ENCODE data around the gene PDGFA. TPM values are rescaled to one million over a fixed set of nuclear protein-coding genes. Genes with fewer than 3 reads are reported as not detected.

PDGFA gene
- total RNA-seq, 1 experiment from 2014 or later: 24.8 TPM

DNA sequence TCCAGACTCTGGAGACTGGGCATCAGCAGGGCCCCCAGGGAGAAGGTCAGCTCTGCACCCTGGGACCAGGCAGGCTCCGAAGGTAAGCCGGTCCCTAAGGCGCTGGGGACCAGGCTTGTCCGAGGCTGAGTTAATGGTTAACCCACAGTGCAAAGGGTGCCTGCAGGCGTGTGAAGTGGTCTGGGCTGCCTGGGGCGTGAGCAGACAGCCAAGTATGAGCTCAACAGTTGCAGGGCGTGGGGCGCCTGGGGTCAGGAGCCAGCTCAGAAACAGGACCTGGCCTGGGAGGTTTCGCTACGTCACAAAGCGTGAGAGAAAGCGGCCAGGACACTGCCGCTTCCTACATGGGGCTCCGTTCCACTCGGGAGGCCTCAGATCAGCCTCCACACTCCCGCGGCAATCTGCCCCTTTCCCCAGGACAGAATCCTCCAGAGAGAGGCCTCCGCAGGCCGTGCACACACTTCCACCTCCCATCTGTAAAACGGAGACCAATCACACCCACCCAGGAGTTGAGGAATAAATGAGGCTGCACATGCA, 16.0 kb downstream of the PDGFA start:
- DNase-seq (ENCODE audit: low read depth in 1 of 2, low spot score in 2 of 2): no peak
- Histone ChIP-seq H3K9me3 (replicated peaks) (no peaks in the 10 kb centered on the region), H3K27me3 (replicated peaks) (no peaks in the 10 kb centered on the region), H3K4me3 (no peak overlapping the region), H3K4me1 (replicated peaks) (no peaks in the 10 kb centered on the region), H3K27ac (no peak overlapping the region), H3K36me3 (peaks cover 23% of the 10 kb centered on the region)

DNA sequence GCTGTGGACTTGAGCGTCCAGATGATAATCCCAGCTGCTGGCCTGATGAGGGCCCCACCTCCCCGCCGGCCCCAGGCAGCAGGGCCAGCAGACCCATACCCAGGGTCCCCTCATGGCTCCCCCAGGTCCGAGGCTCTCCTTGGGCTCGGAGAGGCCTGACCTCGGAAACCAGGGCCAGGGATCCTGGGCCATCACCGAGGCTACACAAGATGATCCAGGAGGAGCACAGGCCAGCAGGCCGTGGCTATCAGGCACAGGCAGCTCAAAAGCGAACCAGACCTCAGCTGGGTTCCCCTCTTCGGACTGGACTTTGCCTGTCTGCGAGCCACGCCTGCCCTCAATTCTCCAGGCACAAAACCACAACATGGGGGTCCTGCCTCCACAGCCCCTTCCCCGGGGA, 17.4 kb downstream of the PDGFA start:
- Histone ChIP-seq H3K36me3 (peaks cover 31% of the 10 kb centered on the region), H3K9me3 (replicated peaks) (no peaks in the 10 kb centered on the region), H3K27ac (no peak overlapping the region), H3K4me3 (no peak overlapping the region), H3K4me1 (replicated peaks) (no peaks in the 10 kb centered on the region), H3K27me3 (replicated peaks) (no peaks in the 10 kb centered on the region)
- no peak for DNase-seq (ENCODE audit: low read depth in 1 of 2, low spot score in 2 of 2)

DNA sequence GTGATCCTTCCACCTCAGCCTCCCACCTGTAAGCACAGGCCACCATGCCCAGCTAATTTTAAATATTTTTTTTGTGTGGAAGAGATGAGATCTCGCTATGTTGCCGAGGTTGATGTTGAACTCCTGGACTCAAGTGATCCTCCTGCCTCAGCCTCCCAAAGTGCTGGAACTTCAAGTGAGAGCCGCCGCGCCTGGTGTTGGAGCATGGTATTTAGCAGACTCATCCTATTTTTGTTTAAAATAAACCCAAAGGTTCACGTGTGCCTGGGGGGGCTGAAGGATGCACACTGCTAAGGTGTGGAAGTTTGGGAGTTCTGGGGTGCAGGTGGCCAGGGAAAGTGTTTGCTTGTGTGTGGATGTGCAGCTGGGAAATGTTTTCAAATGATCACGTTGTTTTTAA, 18.1 kb downstream of the PDGFA start:
- H3K27me3 ChIP-seq (replicated peaks): no peaks in the 10 kb centered on the region
- no peak overlapping the region for H3K27ac ChIP-seq

DNA sequence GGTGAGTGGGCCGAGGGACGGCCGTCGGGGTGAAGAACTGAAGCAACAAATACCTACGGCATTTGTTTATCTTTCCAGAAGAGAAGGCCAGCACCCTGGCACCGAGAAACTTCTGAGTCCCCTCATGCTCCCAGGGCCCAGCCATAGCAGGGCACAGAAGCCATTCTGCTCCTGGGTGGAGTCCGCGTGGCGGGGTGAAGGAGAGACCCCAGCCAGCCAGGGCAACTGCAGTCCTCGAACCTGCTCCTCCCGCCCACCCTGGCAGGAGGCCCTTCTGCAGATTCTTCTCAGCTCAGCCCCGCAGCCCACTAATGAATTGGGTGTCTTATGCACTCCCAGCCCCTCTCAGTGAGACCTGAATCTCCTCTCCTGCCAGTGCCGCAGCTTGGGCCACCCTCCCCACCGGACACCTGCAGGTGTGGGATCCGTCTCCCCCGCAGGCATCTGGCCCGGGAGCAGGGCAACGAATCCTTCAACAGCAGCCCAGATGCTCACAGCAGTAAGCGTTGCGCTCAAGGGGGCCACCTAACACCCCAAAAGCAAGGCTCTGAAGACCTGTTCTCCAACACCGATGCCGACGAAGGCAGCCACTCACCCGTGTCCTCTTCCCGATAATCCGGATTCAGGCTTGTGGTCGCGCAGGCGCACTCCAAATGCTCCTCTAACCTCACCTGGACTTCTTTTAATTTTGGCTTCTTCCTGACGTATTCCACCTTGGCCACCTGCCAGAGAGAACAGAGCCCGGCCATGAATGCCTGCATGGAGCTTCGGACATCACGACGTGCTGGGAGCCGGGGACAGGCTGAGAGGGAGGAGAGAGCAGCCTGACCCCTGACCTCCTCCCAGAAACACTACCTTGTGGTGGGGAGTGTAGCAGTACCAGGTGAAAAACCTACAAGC, 18.9 kb downstream of the PDGFA start:
- Histone ChIP-seq H3K4me1 (replicated peaks) (no peaks in the 10 kb centered on the region), H3K36me3 (peaks cover 34% of the 10 kb centered on the region), H3K9me3 (replicated peaks) (no peaks in the 10 kb centered on the region), H3K27ac (no peak overlapping the region), H3K27me3 (replicated peaks) (no peaks in the 10 kb centered on the region), H3K4me3 (no peak overlapping the region)
- DNase-seq (ENCODE audit: low read depth in 1 of 2, low spot score in 2 of 2): no peak

More for the DNA sequence above, 18.1 kb downstream of the PDGFA start:
- Histone ChIP-seq H3K9me3 (replicated peaks) (no peaks in the 10 kb centered on the region), H3K4me1 (replicated peaks) (no peaks in the 10 kb centered on the region), H3K4me3 (no peak overlapping the region), H3K36me3 (peaks cover 34% of the 10 kb centered on the region)
- DNase-seq (ENCODE audit: low read depth in 1 of 2, low spot score in 2 of 2): no peak

DNA sequence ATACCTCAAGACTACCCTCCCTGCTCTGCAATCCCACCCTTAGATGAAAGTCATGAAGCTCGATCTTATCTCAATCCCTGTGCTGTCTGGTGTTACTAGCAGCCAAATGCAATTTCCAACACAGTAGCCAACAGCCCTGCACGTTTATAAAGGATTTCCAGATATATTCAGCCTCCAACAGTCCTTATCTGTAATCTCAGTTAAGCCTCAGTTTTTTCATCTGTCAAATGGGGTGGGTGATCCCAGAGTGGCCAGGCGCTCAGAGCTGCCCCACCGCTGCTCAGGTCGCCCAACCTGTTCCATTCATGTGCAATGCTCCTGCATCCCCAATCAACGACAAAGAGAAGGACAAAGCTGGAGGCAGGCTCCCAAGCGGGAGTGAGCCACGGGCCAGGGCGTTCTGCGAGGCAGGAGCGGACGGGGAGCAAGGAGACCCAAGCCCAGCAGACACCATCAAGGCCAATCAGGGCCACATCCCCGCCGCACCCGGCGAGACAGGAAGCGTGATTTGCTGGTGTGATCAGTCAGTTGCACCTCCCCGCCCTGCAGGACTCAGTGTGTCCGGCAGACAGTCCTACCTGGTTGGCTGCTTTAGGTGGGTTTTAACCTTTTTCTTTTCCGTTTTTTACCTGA, 19.7 kb downstream of the PDGFA start:
- Histone ChIP-seq H3K4me1 (replicated peaks) (no peaks in the 10 kb centered on the region), H3K27me3 (replicated peaks) (no peaks in the 10 kb centered on the region), H3K36me3 (peaks cover 34% of the 10 kb centered on the region), H3K9me3 (replicated peaks) (no peaks in the 10 kb centered on the region), H3K4me3 (no peak overlapping the region), H3K27ac (no peak overlapping the region)
- DNase-seq (ENCODE audit: low read depth in 1 of 2, low spot score in 2 of 2): no peak

DNA sequence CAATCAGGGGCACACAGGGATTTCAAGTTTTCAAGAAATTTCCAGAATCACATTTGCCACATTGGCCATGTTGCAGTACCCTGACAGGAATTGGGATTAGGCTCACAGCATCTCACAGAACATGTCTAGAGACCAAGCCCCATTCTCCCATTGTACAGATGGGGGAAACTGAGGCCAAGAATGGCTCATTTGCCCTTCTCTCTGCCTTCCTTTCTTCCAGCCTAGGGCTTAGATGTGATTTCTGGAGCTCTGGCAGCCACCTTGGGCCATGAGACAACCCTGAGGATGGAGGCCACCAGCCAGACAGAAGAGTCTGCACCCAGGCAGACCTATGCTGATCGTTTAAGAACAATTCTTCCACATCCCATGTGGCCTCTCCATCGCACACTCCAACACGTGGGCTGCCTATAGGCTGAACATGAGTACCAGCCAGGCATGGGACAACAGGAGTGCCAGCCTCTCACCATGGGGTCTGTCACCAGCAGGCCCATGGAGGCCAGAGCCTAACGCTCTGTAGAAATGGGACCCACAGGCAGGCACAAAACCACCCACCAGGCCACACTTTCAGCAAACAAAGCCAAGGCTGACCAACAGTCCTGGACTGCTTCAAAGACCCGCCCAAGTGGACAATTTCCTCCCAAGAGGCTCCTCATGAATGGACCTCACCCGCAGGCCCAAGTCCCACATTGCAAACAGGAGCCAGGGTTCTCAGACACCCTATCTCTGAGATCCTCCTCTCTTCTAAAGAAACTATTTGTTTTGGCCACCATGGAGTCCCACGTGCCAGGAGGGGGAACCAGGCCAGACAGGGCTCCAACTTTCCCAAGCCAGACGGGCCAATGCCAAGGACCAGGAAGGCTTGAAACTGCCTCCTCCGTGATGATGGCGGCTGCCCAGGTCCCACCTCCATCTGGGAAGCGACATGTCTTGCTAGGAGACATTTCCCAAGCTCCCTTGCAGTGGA, 20.7 kb downstream of the PDGFA start:
- DNase-seq (ENCODE audit: low read depth in 1 of 2, low spot score in 2 of 2): no peak
- Histone ChIP-seq H3K36me3 (peaks cover 34% of the 10 kb centered on the region), H3K27ac (no peak overlapping the region)

DNA sequence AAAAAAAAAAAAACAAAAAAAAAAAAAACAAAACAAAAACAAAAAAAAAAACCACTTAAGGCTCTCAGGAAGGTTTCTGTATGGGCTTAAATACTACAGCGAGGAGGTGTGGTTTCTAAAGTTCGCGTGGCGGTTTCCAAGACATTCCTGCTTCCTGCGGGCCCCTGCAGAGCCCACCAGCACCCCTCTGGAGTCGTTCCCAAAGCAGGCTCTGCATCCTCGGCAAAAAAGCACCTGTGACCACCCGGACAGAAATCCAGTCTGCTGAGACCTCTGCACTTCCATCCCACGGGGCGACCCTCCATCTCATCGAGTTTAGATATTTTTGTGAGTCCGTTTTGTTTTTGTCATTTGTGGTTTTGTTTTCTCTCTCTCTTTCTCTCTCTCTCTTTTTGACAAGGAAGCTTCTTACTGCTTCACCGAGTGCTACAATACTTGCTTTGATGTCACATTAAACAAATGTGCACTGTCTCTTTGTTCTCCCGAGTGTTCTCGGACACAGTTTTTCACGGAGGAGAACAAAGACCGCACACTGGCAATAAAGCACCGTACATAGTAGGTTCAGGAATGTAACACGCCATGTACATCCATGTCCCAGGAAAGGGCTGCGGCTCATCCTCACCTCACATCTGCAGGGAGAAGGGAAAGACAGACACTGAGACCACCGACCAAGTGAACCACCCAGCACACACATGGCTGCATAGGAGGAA, 21.5 kb downstream of the PDGFA start:
- no peak overlapping the region for H3K27ac ChIP-seq
- H3K9me3 ChIP-seq (replicated peaks): no peaks in the 10 kb centered on the region
- no peaks in the 10 kb centered on the region for H3K27me3 ChIP-seq (replicated peaks)
- H3K4me3 ChIP-seq: no peak overlapping the region
- no peak for DNase-seq (ENCODE audit: low read depth in 1 of 2, low spot score in 2 of 2)
- H3K36me3 ChIP-seq: peaks cover 34% of the 10 kb centered on the region
- no peaks in the 10 kb centered on the region for H3K4me1 ChIP-seq (replicated peaks)

More for the DNA sequence above, 20.7 kb downstream of the PDGFA start:
- Histone ChIP-seq H3K9me3 (replicated peaks) (no peaks in the 10 kb centered on the region), H3K4me3 (no peak overlapping the region), H3K27me3 (replicated peaks) (no peaks in the 10 kb centered on the region), H3K4me1 (replicated peaks) (no peaks in the 10 kb centered on the region)

DNA sequence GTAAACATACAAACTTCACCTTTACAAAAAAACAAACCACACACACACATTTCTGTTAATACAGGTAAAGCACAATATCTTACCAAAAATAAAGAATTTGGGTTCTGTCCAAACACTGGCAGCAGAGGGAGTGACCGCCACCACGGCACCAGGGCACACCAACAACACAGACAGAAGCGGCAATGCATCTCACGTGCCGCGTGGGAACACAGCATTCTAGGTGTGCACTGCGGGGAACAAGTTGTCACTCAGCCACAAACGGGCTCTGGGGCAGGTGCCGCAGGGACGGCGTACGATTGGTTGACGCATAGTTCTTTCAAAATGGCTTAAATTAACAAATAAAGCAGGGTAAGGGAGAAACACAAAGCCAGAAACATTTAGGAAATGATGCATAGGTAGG, 22.3 kb downstream of the PDGFA start:
- H3K9me3 ChIP-seq (replicated peaks): no peaks in the 10 kb centered on the region
- H3K36me3 ChIP-seq: peaks cover 34% of the 10 kb centered on the region
- H3K27ac ChIP-seq: no peak overlapping the region
- DNase-seq (ENCODE audit: low read depth in 1 of 2, low spot score in 2 of 2): no peak
- no peaks in the 10 kb centered on the region for H3K27me3 ChIP-seq (replicated peaks)
- H3K4me1 ChIP-seq (replicated peaks): no peaks in the 10 kb centered on the region
- no peak overlapping the region for H3K4me3 ChIP-seq

DNA sequence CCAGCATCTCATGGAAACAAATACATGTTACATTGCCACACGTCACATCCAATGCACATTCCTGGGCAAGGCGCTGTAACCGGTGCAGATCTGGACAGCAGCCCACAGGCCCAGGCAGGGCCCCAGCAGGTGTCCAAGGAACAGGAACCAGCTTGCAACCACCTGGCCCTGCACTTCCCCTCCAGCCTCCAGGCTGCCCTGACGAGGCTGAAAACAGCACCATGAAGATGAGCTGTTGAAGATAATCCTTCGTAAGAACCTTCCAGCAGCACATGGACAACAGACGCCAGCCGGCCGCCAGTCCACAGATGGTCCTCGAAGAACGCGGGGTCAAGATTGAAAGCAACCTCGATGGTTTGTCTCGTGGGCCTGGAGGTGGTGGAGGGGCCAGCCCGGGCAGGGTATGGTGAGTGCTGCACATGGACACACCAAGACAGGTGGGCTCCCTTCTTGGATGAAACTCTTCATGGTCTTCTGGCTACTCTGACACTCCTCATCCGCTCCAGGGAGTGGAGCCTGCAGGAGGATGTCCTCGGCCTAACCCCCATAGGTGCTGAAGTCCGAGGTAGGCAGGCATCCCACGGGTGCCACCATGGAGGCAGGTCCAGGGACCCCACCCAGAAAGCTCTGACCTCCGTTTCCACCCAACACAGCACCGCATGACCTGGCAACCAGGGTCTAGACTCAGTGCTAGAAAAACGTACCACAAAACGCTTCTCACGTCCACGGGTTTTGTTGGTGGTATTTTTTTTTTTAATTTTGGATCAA, 22.9 kb downstream of the PDGFA start:
- Histone ChIP-seq H3K4me3 (no peak overlapping the region), H3K27ac (no peak overlapping the region), H3K27me3 (replicated peaks) (no peaks in the 10 kb centered on the region), H3K36me3 (peaks cover 34% of the 10 kb centered on the region), H3K9me3 (replicated peaks) (no peaks in the 10 kb centered on the region), H3K4me1 (replicated peaks) (no peaks in the 10 kb centered on the region)
- no peak for DNase-seq (ENCODE audit: low read depth in 1 of 2, low spot score in 2 of 2)

DNA sequence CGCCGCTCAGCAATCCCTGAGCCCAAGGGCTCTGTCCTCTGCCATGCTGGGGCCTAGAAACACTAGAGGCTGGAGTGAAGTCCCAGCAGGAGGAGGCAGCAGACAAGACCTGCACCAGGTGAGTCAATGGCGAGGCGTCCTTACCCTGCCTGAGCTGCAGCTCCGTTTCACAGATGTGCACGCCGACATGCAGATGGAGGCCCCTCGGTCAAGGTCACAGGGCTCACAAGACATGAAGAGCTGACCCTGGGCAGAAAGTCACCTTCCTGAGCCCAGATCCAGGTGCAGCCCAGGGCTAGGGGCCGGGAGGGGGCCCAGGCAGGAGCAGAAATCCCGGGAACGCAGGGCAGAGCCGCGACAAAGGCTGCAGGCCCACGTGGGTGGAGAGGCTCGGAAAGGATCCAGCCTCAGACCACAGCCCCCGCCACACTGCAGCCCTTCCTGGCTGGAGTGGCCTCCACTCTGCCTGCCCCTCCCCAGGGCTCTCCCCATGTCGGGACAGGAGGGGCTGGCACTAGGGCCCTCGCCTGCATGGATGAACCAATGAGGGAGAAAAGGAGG, 23.8 kb downstream of the PDGFA start:
- Histone ChIP-seq H3K36me3 (peaks cover 29% of the 10 kb centered on the region), H3K27me3 (replicated peaks) (no peaks in the 10 kb centered on the region), H3K9me3 (replicated peaks) (no peaks in the 10 kb centered on the region), H3K4me3 (no peak overlapping the region), H3K4me1 (replicated peaks) (no peaks in the 10 kb centered on the region), H3K27ac (no peak overlapping the region)
- DNase-seq (ENCODE audit: low read depth in 1 of 2, low spot score in 2 of 2): no peak

DNA sequence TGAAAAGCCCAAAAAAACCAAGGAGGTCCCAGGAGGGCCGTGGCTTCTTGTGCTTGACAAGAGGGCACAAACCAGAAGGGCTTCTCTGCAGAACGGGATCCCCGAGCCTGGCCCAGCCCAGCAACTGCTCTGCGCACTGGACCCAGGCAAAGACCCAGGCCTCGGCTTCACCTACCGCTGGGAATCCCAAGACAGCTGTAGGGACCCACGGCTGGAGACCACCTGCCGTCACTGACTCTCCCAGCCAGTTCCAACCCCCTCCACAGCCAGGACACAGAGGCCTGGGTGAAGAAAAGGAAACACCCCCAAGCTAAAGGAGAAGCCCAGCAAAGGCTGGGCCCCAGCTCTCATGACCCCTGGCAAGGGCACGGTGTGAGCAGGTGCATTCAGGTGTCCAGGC, 24.3 kb downstream of the PDGFA start:
- Histone ChIP-seq H3K4me3 (no peak overlapping the region), H3K9me3 (replicated peaks) (no peaks in the 10 kb centered on the region), H3K27ac (no peak overlapping the region), H3K4me1 (replicated peaks) (no peaks in the 10 kb centered on the region), H3K36me3 (peaks cover 24% of the 10 kb centered on the region), H3K27me3 (replicated peaks) (no peaks in the 10 kb centered on the region)
- DNase-seq (ENCODE audit: low read depth in 1 of 2, low spot score in 2 of 2): no peak

DNA sequence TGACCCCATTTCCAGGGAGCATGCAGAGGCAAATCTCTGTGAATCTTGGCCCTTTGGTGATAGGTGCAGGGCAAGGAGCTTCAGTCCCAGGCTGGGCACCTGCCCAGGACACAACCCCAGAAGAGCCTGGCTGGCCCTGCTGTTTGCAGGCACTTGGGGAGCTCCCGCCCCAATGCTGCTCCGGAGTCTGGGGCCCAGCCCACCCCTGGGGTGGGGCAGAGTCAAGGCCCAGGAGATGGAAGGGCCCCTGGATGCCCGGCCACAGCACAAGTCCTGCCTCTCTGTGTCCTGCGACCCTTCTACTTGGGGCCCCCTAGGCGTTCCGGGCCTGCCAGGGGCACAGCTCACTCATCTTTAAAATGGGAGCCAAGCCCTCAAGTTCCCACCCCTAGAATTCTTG, 24.7 kb downstream of the PDGFA start:
- H3K27ac ChIP-seq: no peak overlapping the region
- no peaks in the 10 kb centered on the region for H3K27me3 ChIP-seq (replicated peaks)
- peaks cover 20% of the 10 kb centered on the region for H3K36me3 ChIP-seq
- DNase-seq (ENCODE audit: low read depth in 1 of 2, low spot score in 2 of 2): no peak
- H3K4me1 ChIP-seq (replicated peaks): no peaks in the 10 kb centered on the region
- H3K9me3 ChIP-seq (replicated peaks): no peaks in the 10 kb centered on the region
- no peak overlapping the region for H3K4me3 ChIP-seq

Measured in SJSA1 (cell line).